HCT116 (cell line): Measurements from ENCODE around the gene ADAMTS14.

Experiments used
- EZH2 ChIP-seq: fragments of 200-600 bp; sonication (generic); IDR thresholded peaks from 2 replicates; pipeline ENCODE4 v1.6.1; 2017; ENCODE audit warnings: antibody characterized with exemption, mixed run types
- POLR2A ChIP-seq: IDR thresholded peaks from 2 replicates; pipeline ENCODE4 v1.7.0; 2011; ENCODE audit warnings: borderline replicate concordance; ENCODE audit not compliant: insufficient read depth, insufficient read length; ENCODE audit errors: extremely low read depth
- SIN3A ChIP-seq: IDR thresholded peaks from 2 replicates; pipeline ENCODE4 v1.6.1; 2012; ENCODE audit warnings: low read depth
- TF ChIP-seq, protein P1 (sequence below), 3 experiments: fragments of 200-600 bp in 1 of 3; sonication (generic) in 1 of 3; IDR thresholded peaks in 2 of 3; conservative IDR thresholded peaks in 1 of 3; 2 replicates each; pipeline ENCODE4 v1.5.1; 2012 to 2017; ENCODE audit warnings: low read depth in 2 of 3, low read length in 2 of 3, antibody characterized with exemption in 1 of 3, borderline replicate concordance in 1 of 3, control low read depth in 1 of 3, mild to moderate bottlenecking in 1 of 3, mixed read lengths in 1 of 3, mixed run types in 1 of 3, moderate library complexity in 1 of 3; ENCODE audit not compliant: insufficient read depth in 1 of 3
- TF ChIP-seq, protein P2 (sequence below): IDR thresholded peaks from 2 replicates; pipeline ENCODE4 v1.6.1; 2012; ENCODE audit warnings: low read depth

DNA sequence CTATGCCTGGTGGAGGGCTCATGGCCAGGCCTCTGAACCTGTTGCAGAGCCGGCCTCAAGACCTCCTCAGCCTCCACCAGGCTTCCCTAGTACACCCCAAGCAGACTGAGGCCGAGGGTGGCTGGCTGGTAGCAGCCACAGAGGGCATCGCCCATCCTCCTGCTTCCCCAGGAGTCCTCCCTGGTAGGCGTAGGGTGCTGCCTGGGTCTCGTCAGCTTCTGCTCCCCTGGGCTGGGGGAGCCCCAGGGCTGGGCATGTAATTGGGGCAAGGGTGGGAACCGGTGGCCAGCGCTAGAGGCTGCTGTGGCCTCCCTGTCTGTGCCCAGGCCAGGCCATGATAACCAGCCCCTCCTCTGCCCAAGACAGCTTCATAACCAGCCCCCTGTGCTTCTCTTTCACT lies 80.3 kb downstream of the ADAMTS14 start:
- TF ChIP-seq POLR2A (no peak), SIN3A (no peak), EZH2 (no peak)
- TF ChIP-seq, protein P1, sequence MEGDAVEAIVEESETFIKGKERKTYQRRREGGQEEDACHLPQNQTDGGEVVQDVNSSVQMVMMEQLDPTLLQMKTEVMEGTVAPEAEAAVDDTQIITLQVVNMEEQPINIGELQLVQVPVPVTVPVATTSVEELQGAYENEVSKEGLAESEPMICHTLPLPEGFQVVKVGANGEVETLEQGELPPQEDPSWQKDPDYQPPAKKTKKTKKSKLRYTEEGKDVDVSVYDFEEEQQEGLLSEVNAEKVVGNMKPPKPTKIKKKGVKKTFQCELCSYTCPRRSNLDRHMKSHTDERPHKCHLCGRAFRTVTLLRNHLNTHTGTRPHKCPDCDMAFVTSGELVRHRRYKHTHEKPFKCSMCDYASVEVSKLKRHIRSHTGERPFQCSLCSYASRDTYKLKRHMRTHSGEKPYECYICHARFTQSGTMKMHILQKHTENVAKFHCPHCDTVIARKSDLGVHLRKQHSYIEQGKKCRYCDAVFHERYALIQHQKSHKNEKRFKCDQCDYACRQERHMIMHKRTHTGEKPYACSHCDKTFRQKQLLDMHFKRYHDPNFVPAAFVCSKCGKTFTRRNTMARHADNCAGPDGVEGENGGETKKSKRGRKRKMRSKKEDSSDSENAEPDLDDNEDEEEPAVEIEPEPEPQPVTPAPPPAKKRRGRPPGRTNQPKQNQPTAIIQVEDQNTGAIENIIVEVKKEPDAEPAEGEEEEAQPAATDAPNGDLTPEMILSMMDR (IDR thresholded peaks at IDR 0.05 in 2 of 3, conservative IDR thresholded peaks at IDR 0.05 in 1 of 3; ENCODE audit: borderline replicate concordance in 1 of 3, insufficient read depth in 1 of 3, low read depth in 2 of 3, low read length in 2 of 3), result no peak
- TF ChIP-seq, protein P2, sequence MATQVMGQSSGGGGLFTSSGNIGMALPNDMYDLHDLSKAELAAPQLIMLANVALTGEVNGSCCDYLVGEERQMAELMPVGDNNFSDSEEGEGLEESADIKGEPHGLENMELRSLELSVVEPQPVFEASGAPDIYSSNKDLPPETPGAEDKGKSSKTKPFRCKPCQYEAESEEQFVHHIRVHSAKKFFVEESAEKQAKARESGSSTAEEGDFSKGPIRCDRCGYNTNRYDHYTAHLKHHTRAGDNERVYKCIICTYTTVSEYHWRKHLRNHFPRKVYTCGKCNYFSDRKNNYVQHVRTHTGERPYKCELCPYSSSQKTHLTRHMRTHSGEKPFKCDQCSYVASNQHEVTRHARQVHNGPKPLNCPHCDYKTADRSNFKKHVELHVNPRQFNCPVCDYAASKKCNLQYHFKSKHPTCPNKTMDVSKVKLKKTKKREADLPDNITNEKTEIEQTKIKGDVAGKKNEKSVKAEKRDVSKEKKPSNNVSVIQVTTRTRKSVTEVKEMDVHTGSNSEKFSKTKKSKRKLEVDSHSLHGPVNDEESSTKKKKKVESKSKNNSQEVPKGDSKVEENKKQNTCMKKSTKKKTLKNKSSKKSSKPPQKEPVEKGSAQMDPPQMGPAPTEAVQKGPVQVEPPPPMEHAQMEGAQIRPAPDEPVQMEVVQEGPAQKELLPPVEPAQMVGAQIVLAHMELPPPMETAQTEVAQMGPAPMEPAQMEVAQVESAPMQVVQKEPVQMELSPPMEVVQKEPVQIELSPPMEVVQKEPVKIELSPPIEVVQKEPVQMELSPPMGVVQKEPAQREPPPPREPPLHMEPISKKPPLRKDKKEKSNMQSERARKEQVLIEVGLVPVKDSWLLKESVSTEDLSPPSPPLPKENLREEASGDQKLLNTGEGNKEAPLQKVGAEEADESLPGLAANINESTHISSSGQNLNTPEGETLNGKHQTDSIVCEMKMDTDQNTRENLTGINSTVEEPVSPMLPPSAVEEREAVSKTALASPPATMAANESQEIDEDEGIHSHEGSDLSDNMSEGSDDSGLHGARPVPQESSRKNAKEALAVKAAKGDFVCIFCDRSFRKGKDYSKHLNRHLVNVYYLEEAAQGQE, result no peak
